Activated naive CD4-positive, alpha-beta T cell (primary cell): ENCODE measurements around the gene C11orf68.
A peak's percentile ranks its signal among the peaks of the same experiment; 100 is the strongest.

ENCODE experiments used
- DNase-seq, 4 experiments: peaks; one replicate each; lab custom pipeline; 2025; lab: John Stamatoyannopoulos, UW

The C11orf68 gene

GRCh38 chr11:65891219-65892136 lies 27.4 kb downstream of the C11orf68 start:
- no peak for DNase-seq

- peak; percentile 84 to 99 (median 96) for DNase-seq
Measured at GRCh38 chr11:65890324-65891218, 28.3 kb downstream of the C11orf68 start, which contains the start of gene CCDC85B. Gene CCDC85B (plus strand): TSS chr11:65890673. CDS start chr11:65890784, 111 bp downstream.

DNA sequence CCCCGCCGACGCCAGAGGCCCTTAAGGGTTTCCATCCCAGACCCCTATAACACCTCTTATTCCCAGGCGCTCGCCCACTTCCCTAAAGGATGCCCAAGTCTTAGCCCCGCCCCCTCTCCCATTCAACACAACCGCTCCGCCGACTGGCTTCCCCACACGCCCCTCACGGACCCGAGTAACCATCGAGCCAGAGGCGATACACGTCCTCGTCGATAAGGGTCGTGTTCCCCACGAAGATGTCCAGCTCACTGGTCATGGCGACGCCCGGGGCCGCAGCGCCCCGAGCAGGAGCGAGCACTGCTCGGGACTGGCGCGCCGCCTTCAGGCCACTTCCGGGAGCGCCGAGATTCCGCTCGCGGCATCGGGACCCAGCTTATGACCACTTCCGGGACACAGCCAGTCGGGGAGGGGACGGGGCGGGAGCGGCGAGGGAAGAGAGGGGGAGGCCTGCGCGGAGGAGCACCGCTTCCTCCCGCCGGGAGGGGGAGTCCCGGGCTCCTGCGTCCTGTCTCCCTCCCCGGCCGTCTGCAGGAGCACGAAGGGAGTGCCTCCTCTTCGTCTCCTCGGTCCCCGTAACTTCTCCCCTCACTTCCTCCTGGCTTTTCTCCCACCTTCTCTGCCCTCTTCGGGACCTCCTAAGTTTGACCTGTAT lies 30.6 kb downstream of the C11orf68 start, which contains the start of gene FIBP:
Gene FIBP (minus strand): TSS at position 309 of the 652 bp plus-strand sequence. CDS start 53 bp downstream, at position 256.
- peak; percentile 87 to 92 (median 89) for DNase-seq

DNA sequence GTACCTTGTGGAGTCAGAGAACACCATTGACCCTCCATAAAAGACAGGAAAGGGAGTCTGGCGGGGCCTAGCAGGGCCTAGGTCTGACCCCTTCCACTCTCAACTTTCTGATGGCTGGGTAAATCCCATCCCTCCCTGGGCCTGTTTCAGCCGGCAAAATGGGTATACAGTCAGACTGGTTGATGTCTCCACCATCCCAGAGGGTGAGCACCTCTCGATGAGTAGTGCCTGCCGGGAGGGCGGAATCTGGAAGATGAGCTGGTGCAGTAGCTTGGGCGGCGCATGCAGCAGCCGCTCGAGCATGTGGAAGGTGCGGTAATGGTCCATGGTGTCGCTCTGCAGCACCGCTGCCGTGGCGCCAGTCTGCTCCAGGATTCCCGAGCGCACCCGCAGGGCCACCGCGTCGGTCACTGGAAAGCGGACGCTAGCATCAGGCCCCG lies 31.1 kb downstream of the C11orf68 start:
- peak in 1 of 4 experiments; percentile 49 for DNase-seq

DNA sequence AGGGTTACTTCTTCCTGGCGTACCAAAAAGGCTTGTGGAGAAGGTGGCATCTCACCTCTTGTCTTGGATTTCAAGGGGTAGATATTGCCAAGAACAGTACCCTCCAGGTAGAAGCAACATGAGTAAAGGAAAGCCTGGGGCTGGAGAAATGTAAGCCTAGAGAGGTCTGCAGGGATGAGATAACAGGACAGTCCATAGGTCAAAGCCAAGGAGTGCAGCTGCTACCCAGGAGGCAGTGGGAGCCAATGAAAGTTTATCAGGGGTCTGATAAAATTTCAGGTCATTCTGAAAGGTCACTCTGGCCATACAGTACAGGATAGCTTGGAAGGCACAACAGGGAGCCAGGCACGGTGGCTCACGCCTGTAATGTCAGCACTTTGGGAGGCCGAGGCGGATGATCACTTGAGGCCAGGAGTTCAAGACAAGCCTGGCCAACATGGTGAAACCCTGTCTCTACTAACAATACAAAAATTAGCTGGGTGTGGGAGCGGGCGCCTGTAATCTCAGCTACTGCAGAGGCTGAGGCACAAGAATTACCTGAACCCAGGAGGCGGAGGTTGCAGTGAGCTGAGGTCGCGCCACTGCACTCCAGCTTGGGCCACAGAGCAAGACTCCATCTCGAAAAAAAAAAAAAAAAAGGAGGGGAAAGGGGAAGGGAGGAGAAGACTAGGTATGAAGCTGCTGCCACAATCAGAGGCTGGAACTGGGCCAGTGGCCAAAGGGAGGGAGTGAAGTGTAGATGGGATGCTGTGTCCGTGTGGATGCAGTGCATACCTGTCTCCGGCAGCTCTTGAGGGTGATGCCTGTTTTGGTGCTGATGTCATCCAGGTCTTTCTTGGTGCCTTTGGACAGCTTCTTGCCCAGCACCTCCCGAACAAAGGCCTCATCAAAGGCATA lies 31.8 kb downstream of the C11orf68 start:
- DNase-seq, result no peak

- no peak for DNase-seq
Measured at GRCh38 chr11:65885808-65886536, 32.9 kb downstream of the C11orf68 start.

- no peak for DNase-seq
Measured at GRCh38 chr11:65885231-65885630, 33.6 kb downstream of the C11orf68 start.

DNA sequence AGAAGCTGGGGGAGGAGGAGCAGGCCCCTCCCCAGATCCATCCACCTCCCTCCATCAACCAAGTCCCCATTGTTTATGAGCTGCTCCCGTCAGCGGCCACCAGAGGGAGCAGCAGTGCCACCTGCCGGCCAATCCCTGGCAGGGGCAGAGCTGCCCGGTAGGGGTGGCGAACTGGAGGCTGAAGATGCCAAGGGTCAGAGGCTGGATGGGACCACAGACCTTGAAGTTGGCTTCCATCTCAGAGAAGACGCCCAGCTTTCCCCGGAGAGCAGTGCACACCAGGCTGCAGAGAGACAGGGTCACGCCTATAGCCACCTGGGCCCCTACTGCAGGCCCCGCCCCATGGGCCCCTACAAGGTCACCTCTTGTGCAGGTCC lies 34.2 kb downstream of the C11orf68 start:
- peak; percentile 40 to 79 (median 64) for DNase-seq

GRCh38 chr11:65883786-65884715 lies 34.8 kb downstream of the C11orf68 start:
- DNase-seq, result no peak

GRCh38 chr11:65883058-65883761 lies 35.7 kb downstream of the C11orf68 start:
- no peak for DNase-seq

DNA sequence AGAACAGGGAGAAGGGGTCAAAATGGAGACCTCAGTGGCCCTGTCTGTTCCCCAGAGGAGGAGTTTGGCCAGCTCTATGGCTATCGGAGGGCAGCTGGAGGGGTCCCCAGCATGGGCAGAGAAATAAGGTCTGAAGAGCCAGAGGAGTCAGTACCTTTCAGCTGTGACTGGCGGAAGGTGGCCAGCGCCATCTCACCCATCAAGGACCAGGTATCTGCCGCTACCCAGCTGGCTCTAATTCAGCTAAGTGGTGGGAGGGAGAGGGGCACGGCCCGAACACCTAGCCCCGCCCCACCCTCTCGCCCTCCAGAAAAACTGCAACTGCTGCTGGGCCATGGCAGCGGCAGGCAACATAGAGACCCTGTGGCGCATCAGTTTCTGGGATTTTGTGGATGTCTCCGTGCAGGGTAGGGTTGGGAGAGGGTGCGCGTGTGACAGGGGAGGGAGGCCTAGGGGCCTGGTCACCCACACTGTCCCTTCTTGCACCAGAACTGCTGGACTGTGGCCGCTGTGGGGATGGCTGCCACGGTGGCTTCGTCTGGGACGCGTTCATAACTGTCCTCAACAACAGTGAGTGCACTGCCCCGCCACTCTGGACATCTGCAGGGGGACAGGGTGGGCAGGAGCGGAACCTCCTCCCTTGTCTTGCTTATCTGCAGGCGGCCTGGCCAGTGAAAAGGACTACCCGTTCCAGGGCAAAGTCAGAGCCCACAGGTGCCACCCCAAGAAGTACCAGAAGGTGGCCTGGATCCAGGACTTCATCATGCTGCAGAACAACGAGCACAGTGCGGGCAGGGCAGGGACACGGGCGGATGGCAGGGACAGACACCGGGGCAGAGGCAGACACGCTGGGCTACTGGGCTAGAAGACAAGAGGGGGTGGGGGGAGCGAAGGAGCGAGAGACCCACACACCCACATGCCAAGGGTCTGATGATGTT lies 36.5 kb downstream of the C11orf68 start:
- DNase-seq, result no peak

- DNase-seq, result no peak
Measured at GRCh38 chr11:65880844-65881421, 37.9 kb downstream of the C11orf68 start.

DNA sequence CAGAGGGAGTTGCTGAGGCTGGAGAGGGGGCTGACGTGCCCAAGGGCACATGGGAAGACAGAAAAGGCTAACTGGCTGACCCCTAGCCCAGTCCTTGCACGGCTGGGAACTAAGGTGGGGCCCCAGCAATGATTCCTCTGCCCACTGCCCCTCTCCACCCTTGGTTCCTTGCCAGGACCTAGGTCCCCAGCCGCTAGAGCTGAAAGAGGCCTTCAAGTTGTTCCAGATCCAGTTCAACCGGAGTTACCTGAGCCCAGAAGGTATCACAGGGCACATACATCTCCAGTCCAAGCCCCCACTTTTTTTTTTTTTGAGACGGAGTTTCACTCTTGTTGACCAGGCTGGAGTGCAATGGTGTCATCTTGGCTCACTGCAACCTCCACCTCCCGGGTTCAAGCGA lies 38.8 kb downstream of the C11orf68 start:
- DNase-seq, result no peak

- peak in 1 of 4 experiments; percentile 24 for DNase-seq
Measured at GRCh38 chr11:65879617-65880016, 39.2 kb downstream of the C11orf68 start, which contains the start of gene CTSW. Gene CTSW (plus strand): TSS chr11:65879837. CDS start chr11:65879855, 18 bp downstream.

- DNase-seq, result peak; percentile 92 to 97 (median 95)
Measured at GRCh38 chr11:65873318-65874156, 45.3 kb downstream of the C11orf68 start.
